ENCODE measurements around the gene CCDC88C. TPM values are rescaled to one million over a fixed set of nuclear protein-coding genes. Genes with fewer than 3 reads are reported as not detected.

The CCDC88C gene
- polyA plus RNA-seq, 3 donors = 35.8 to 45.9 (median 37.3) TPM

DNA sequence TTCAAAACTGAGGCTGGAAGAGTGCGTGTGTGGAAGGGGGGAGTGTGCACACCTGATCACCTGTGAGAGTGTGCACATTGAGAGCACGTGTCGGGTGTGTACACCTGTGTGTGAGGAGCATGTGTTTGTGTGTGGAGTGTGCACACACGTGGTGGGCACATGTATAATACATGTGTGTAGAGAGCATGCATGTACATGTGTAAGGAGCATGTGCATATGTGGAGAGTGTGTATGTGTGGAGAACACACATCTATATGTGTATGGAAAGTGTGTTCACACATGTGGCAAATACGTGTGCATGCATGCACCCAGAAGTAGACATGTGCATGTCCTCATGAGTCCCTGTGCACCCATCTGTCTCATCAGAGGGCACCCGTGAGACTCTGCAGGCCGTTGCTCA is 110.0 kb downstream of the CCDC88C start:
- no peak for DNase-seq (ENCODE audit: extremely low read depth in 1 of 11, low read depth in 9 of 11, low spot score in 4 of 11)

DNA sequence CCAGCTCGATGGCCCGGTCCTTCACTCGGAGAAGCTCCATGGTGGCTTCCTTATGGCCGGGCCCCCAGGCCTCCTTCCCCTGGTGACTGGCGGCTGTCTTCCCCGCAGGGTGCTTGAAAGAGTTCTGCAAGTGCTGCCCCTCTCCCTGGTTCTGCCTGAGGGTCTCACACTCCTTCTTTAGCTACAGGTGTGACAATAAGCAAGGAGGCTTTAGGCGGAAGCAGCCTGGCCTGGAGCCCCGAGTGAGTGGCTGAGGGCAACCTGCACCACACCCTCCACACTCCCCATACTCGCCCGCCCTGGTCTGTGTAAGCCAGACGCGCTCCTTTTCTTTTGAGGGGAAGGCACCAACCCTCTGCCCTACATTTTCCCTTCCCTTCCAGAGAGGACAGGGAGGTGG is 110.6 kb downstream of the CCDC88C start:
- no peak for DNase-seq (ENCODE audit: extremely low read depth in 1 of 11, low read depth in 9 of 11, low spot score in 4 of 11)

- no peak for DNase-seq (ENCODE audit: extremely low read depth in 1 of 11, low read depth in 9 of 11, low spot score in 4 of 11)
These were observed 111.1 kb downstream of the CCDC88C start for GRCh38 chr14:91306547-91306946.

DNA sequence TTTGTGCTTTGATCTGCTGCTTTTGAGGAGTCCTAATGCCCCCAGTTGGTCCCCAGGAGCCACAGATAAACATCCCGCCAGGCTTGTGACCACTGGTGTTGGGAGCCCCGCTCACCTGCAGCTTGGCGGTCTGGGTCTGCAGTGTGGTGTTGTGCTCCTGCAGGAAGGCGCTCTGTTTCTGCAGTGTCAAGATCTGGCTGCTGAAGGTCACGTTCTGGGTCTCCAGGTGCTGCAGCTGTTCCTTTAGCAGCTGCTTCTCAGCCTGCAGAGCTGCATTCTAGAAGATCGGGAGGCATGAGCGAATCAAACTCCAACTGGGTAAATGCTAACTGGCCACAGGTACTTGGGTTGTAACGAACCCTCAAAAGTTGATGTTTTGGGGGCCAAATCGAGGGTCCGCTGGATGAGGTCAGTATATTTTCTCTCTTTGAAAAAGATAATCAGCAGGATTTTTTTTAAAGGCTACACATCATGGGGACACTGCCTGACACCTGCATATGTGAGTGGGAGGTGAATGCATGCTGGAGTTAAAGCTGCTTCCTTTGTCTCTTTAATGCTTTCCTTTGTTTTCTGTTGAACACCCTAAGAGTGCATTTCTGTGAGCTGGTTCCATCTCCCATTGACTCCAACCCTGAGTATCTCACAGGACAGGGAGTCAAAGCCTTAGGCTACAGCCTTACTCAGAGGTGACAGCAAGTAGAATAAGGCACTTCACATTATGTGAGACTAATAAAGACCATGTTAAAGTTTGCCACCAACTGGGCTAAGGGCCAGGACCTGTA is 111.8 kb downstream of the CCDC88C start:
- no peak for DNase-seq (ENCODE audit: extremely low read depth in 1 of 11, low read depth in 9 of 11, low spot score in 4 of 11)

DNA sequence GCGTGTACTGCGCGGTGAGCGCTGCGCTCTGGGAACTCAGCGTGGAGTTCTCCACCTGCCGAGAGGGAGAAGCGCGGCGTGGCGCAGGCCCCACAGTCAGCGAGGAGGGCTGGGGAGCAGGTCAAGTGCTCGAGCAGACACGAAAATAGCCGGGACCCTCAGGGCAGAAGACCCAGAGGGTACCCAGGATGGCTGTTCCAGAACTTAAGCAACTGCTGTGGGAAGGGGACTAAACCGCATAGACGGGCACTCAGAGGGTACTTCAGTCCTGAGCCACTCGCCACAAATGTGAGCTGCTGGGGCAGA is 113.7 kb downstream of the CCDC88C start:
- no peak for DNase-seq (ENCODE audit: extremely low read depth in 1 of 11, low read depth in 9 of 11, low spot score in 4 of 11)

- no peak for DNase-seq (ENCODE audit: extremely low read depth in 1 of 11, low read depth in 9 of 11, low spot score in 4 of 11)
These were observed 114.3 kb downstream of the CCDC88C start for GRCh38 chr14:91303091-91303923.

DNA sequence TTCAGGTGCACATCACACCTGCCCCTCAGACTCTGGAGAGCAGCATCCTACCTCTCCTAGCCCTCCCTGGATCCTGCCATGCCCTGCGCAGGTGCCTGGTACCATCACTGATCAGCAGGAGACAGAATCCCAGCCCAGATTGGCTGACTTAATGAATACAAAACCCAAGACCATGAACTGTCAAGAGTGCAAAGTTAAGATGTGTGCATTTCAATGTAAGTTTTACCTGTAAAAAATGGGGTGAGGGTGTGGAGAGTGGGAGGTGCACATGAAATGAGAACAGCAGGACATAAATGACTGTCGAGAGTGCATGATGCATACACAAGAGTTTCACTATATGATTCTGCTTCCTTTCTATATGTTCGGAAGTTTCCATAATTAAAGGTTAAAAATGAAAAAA is 115.2 kb downstream of the CCDC88C start:
- DNase-seq (ENCODE audit: extremely low read depth in 1 of 11, low read depth in 9 of 11, low spot score in 4 of 11) = no peak

DNA sequence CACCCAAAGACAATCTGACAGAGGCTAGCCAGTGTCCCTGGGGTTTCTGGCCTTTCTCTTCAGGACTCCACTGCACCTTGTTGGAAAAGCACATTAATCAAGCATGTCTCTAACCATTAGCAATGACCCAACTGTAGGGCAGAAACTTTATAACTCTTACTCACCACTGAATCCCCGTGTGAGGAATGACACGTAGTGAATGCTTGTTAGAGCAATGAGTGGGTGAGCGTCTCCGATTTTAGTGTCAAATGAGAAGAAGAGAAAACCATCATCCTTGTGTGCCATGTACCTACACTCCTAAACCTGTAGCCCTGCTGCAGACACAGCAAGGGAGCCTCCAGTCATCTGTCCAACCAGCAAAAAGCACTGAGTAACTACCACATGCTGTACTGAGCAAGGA is 116.7 kb downstream of the CCDC88C start:
- no peak for DNase-seq (ENCODE audit: extremely low read depth in 1 of 11, low read depth in 9 of 11, low spot score in 4 of 11)

DNA sequence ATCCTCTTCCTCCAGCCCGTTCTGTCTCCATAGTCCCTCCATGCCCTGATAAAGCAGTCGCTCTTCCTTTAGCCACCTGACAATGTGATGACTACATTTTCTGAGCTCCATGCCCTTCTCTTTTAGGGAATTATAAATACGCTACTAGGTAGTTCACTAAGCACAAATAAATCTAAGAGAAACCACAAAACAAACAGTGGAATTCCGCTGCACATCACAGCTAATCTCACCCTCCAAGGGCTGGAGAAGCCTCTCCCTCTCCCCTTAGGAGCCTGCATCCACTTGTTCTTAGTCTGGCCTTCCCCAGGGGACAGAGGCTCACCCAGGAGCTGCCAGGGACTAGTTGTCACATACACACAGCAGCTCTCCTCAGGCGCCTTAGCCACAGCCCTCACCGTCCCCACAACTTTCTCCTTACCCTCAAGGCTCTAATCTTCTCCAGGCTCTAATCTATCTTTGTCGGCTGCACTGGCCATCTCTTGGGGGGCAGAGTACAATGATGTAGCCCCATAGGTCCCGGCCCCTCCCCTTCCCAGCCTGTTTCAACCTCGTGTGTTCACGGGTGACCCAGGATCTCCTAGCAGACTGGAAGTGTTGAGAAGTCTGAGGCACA is 117.2 kb downstream of the CCDC88C start:
- DNase-seq (ENCODE audit: extremely low read depth in 1 of 11, low read depth in 9 of 11, low spot score in 4 of 11) = no peak

GRCh38 chr14:91299121-91300115 is 118.2 kb downstream of the CCDC88C start:
- DNase-seq (ENCODE audit: extremely low read depth in 1 of 11, low read depth in 9 of 11, low spot score in 4 of 11) = no peak

DNA sequence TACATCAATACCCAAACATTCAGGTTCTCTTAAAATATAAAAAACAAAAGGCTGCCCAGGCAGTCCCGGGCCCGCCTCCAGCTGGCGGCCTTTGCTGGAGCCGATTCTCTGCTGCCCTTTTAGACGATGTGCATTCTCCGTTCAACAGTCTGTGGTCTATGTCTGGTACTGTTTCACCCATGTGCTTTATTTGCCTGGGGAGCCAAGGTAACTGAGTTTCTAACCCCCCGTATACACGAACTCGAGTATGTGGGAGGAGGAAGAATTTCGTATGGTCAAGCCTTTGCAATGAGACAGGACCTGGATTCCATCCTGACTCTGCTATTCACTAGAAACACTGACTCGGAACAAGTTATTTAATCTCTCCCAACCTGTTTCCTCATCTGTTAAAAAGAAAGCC is 119.0 kb downstream of the CCDC88C start:
- no peak for DNase-seq (ENCODE audit: extremely low read depth in 1 of 11, low read depth in 9 of 11, low spot score in 4 of 11)

DNA sequence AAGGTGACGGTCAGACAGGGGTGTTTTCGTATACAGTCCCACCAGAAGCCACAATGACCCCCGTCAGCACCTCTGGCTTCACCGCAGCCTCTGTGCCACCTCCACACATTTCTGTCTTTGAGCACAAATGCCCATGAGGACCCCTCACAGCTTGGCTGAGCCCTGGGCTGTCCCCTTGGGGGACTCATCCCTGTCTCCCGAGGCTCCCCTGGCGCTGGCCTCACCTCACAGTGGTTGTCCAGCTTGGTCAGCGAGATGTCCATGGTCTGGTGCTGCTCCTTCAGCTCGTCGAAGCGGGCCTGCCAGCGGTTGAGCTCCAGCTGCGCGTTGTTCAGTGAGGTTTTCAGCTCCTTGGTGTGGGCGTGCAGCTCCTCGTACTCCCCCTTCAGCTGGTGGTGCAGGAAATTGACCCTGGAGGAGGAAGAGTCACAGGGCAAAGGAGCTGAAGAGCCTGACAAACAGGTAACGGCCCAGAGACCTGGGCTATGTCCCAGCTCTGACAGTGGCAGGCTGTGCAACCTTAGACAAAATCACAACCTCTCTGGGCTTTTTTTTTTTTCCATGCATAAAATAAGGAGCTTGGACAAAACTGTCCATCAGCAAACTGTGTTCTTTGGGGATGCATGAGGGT is 120.4 kb downstream of the CCDC88C start:
- no peak for DNase-seq (ENCODE audit: extremely low read depth in 1 of 11, low read depth in 9 of 11, low spot score in 4 of 11)

DNA sequence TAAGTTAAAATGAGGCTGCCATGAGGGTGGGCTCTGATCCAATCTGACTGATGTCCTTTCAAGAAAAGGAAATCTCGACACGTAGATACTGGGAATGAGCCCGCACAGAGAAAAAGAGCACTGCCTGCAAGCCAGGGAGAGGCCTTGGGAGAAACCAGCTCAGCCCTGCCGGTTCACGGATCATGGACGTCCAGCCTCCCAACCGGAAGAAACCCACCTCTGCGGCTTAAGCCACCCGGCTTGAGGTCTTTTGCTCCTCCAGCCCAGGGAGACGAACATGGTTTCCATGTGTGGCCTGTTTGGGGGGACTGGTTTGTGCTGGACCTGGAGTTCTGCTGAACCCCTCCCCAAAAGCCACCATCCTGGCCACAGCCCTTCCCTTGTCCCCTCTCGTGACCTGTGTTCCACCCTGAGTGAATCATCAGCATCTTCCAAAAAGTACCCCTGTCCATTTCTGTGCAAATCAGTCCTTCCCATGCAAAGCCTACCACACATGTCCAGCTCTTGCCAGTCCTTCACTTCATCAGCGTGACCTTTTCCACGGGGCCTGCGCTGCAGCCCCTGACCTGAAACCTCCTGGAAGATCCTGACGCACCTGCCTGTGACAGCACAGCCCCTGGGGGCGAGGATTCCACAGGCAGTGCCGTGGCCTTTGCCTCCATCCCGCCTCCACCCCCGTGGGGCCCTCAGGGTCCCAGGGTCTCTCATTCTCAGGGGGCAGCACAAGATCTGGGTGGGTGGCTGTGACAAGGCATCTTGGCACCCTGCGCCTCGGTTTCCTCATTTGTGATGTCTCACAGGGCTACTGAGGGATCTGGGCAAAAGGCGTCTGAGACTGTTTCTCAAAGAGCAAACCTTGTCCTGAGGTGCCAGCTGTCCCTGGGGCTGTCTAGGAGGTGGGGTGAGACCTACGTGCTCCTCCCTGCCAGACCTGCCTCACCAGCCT is 121.5 kb downstream of the CCDC88C start:
- DNase-seq (ENCODE audit: extremely low read depth in 1 of 11, low read depth in 9 of 11, low spot score in 4 of 11) = no peak

DNA sequence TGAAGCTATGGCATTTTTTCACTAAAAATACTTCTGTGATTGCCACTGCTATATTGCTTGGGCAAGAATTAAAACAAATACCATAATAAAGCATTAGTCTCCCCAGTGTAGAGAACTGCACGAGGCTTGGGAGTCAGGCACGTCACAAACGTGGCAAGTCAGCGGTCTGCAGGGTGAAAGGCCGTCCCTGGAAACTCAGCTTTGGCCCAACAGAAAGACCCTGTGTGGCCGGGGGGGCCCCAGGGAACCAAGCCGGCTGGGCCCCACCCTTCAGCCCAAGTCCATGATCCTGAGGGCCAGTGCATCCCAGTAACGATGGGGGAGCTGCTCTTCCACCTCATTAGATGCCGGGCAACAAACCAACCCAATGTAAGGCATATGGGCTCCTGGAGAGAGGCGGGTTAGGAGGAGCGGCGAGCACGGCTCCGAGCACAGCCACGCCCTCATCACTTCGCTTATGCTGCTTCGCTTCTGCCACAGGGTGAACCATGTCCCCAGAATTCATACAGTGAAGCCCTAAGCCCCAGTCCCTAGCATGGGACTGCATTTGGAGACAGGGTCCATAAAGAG is 122.3 kb downstream of the CCDC88C start:
- no peak for DNase-seq (ENCODE audit: extremely low read depth in 1 of 11, low read depth in 9 of 11, low spot score in 4 of 11)

DNA sequence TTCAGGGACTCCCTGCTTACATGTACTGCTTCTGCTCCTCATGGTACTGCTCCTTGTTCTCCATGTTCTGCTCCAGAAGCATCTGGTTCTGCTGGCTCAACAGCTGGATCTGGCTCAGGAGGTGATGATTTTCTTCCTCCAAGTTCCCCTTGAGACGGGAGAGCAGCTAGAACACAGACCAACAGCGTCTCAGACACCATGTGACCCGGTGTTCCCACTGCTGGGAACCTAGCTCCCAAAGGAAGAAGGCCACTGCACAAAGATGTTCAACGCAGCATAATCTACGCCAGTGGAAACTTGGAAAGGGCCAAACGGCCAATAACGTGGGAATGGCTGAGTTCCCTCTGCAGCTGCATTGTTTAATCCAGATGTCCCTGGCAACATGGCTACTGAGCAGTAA is 123.5 kb downstream of the CCDC88C start:
- no peak for DNase-seq (ENCODE audit: extremely low read depth in 1 of 11, low read depth in 9 of 11, low spot score in 4 of 11)

GRCh38 chr14:91293281-91293680 is 124.3 kb downstream of the CCDC88C start:
- no peak for DNase-seq (ENCODE audit: extremely low read depth in 1 of 11, low read depth in 9 of 11, low spot score in 4 of 11)

DNA sequence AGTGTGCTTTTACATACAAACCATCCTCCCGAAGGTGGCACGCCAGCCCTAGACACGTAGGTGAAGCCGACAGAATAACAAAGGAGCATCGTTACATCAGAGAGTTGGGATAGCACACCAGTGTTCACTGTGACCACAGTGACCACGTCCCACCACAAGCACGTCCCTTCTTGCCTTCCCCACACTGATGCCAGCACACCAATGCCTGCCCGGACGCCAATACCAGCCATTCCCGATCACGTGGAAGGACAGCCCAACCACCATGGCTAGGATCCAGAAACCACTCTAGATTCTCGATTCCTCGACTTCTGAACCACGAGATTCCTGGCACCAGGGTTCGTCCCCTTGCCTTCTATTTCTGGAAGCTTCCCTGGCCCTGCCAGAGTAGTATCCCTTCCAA is 125.1 kb downstream of the CCDC88C start:
- no peak for DNase-seq (ENCODE audit: extremely low read depth in 1 of 11, low read depth in 9 of 11, low spot score in 4 of 11)

All from renal cortex interstitium (tissue), 11 donors.